Neural cell (in vitro differentiated cells): ENCODE measurements around the gene FBLIM1. TPM values are rescaled to one million over a fixed set of nuclear protein-coding genes. Genes with fewer than 3 reads are reported as not detected.

ENCODE experiments used
- H2AFZ ChIP-seq: fragments of 200-600, 300-800 bp; sonication (generic), shearing (Covaris generic); 2 replicates; pipeline ENCODE4 v1.6.0; 2014; ENCODE audit warnings: low read depth, mild to moderate bottlenecking, antibody characterized with exemption, low read length, moderate library complexity
- H3F3A ChIP-seq: fragments of 200-600 bp; shearing (Covaris generic); 2 replicates; pipeline ENCODE4 v1.6.1; 2016; ENCODE audit warnings: mild to moderate bottlenecking, moderate library complexity, mixed read lengths, antibody characterized with exemption, low read length; ENCODE audit not compliant: insufficient read depth, poor library complexity, severe bottlenecking
- H3K27ac ChIP-seq: fragments of 200-600, 300-800 bp; sonication (generic), shearing (Covaris generic); 2 replicates; pipeline ENCODE4 v1.5.1; 2014; ENCODE audit warnings: mild to moderate bottlenecking, low read length, moderate library complexity
- H3K27me3 ChIP-seq: fragments of 300-800, 200-600 bp; sonication (generic), shearing (Covaris generic); 2 replicates; pipeline ENCODE4 v1.6.0; 2014; ENCODE audit warnings: mild to moderate bottlenecking, low read depth, low read length, moderate library complexity; ENCODE audit not compliant: insufficient read depth
- H3K36me3 ChIP-seq: fragments of 300-800, 200-600 bp; sonication (generic), shearing (Covaris generic); 2 replicates; pipeline ENCODE4 v1.5.1; 2014; ENCODE audit warnings: mild to moderate bottlenecking, antibody characterized with exemption, low read length, moderate library complexity; ENCODE audit not compliant: insufficient read depth
- H3K4me2 ChIP-seq: fragments of 300-800, 200-600 bp; sonication (generic), shearing (Covaris generic); 2 replicates; pipeline ENCODE4 v1.6.0; 2014; ENCODE audit warnings: mild to moderate bottlenecking, low read length
- H3K4me3 ChIP-seq: fragments of 300-800, 200-600 bp; sonication (generic), shearing (Covaris generic); 2 replicates; pipeline ENCODE4 v1.5.1; 2014; ENCODE audit warnings: mild to moderate bottlenecking, low read length, moderate library complexity
- H3K79me2 ChIP-seq: fragments of 200-600 bp; shearing (Covaris generic); replicated peaks from 2 replicates; pipeline ENCODE4 v1.6.0; 2014; ENCODE audit warnings: mild to moderate bottlenecking, low read length, moderate library complexity; ENCODE audit not compliant: insufficient read depth
- H3K9ac ChIP-seq: fragments of 300-800, 200-600 bp; sonication (generic), shearing (Covaris generic); 2 replicates; pipeline ENCODE4 v1.6.1; 2016; ENCODE audit warnings: mild to moderate bottlenecking, low read length, mixed read lengths
- H3K9me2 ChIP-seq: fragments of 200-600 bp; shearing (Covaris generic); 2 replicates; pipeline ENCODE4 v1.6.1; 2016; ENCODE audit warnings: mild to moderate bottlenecking, low read length, mixed read lengths; ENCODE audit not compliant: insufficient read depth
- H3K9me3 ChIP-seq: fragments of 200-600, 300-800 bp; sonication (generic), shearing (Covaris generic); 2 replicates; pipeline ENCODE4 v1.6.1; 2016; ENCODE audit warnings: mild to moderate bottlenecking, mixed run types, low read length, moderate library complexity, mixed read lengths
- H4K20me1 ChIP-seq: fragments of 200-600 bp; shearing (Covaris generic); 2 replicates; pipeline ENCODE4 v1.6.1; 2016; ENCODE audit warnings: mild to moderate bottlenecking, mixed run types; ENCODE audit not compliant: insufficient read depth
- CTCF ChIP-seq: fragments of 450-650 bp; IDR thresholded peaks from 2 replicates; pipeline ENCODE4 v1.5.1; 2014; ENCODE audit warnings: antibody characterized with exemption, mild to moderate bottlenecking, moderate library complexity; ENCODE audit not compliant: poor library complexity, severe bottlenecking
- EP300 ChIP-seq: fragments of 450-650 bp; conservative IDR thresholded peaks from 2 replicates; pipeline ENCODE4 v1.6.1; 2014; ENCODE audit warnings: antibody characterized with exemption, mild to moderate bottlenecking, moderate library complexity; ENCODE audit not compliant: poor library complexity, severe bottlenecking
- EZH2 ChIP-seq: fragments of 200-600, 300-800 bp; shearing (Covaris generic), sonication (generic); IDR thresholded peaks from 2 replicates; pipeline ENCODE4 v1.6.1; 2014; ENCODE audit warnings: antibody characterized with exemption, low read length, borderline replicate concordance, mild to moderate bottlenecking; ENCODE audit not compliant: insufficient read depth, poor library complexity, severe bottlenecking
- MXI1 ChIP-seq: fragments of 450-650 bp; conservative IDR thresholded peaks from 2 replicates; pipeline ENCODE4 v1.6.1; 2014; ENCODE audit warnings: antibody characterized with exemption, mild to moderate bottlenecking; ENCODE audit not compliant: poor library complexity, severe bottlenecking
- POLR2AphosphoS5 ChIP-seq: IDR thresholded peaks from 2 replicates; pipeline ENCODE4 v1.6.1; 2012
- RAD21 ChIP-seq: fragments of 450-650 bp; conservative IDR thresholded peaks from 2 replicates; pipeline ENCODE4 v1.6.1; 2014; ENCODE audit warnings: antibody characterized with exemption, mild to moderate bottlenecking, moderate library complexity
- SMC3 ChIP-seq: fragments of 450-650 bp; conservative IDR thresholded peaks from 2 replicates; pipeline ENCODE4 v1.6.1; 2014; ENCODE audit warnings: antibody characterized with exemption, mild to moderate bottlenecking, moderate library complexity; ENCODE audit not compliant: poor library complexity
- TAF1 ChIP-seq: IDR thresholded peaks from 2 replicates; pipeline ENCODE4 v1.6.1; 2012; ENCODE audit warnings: low read depth
- polyA minus RNA-seq: library from RNA; depleted of rRNA, polyadenylated mRNA; stranded (reverse); fragments of >200 nt; gene quantifications from 2 replicates; pipeline ENCODE4 v1.2.3, GENCODE V29; 2014
- polyA plus RNA-seq: library from polyadenylated mRNA; depleted of rRNA; stranded (reverse); fragments of >200 nt; gene quantifications from 2 replicates; pipeline ENCODE4 v1.2.3, GENCODE V29; 2014
- TF ChIP-seq, protein P1 (sequence below): IDR thresholded peaks from 2 replicates; pipeline ENCODE4 v1.6.1; 2012; ENCODE audit warnings: borderline replicate concordance

The FBLIM1 gene
- polyA plus RNA-seq: 24.9 and 25.4 TPM in 2 replicates
- polyA minus RNA-seq: 25.3 and 30.3 TPM in 2 replicates

- H3K9ac ChIP-seq: peak within 1 kb of the TSS; percentile 85
- no peaks in the 10 kb centered on the region for H4K20me1 ChIP-seq
- H3F3A ChIP-seq: no peaks in the 10 kb centered on the region
- H3K27me3 ChIP-seq: peaks cover 15% of the 10 kb centered on the region
- no peaks in the 10 kb centered on the region for H3K36me3 ChIP-seq
- TF ChIP-seq POLR2AphosphoS5 (no peak), RAD21 (no peak), TAF1 (no peak), MXI1 (no peak), EP300 (no peak), CTCF (no peak), SMC3 (no peak), EZH2 (no peak)
- TF ChIP-seq, protein P1, sequence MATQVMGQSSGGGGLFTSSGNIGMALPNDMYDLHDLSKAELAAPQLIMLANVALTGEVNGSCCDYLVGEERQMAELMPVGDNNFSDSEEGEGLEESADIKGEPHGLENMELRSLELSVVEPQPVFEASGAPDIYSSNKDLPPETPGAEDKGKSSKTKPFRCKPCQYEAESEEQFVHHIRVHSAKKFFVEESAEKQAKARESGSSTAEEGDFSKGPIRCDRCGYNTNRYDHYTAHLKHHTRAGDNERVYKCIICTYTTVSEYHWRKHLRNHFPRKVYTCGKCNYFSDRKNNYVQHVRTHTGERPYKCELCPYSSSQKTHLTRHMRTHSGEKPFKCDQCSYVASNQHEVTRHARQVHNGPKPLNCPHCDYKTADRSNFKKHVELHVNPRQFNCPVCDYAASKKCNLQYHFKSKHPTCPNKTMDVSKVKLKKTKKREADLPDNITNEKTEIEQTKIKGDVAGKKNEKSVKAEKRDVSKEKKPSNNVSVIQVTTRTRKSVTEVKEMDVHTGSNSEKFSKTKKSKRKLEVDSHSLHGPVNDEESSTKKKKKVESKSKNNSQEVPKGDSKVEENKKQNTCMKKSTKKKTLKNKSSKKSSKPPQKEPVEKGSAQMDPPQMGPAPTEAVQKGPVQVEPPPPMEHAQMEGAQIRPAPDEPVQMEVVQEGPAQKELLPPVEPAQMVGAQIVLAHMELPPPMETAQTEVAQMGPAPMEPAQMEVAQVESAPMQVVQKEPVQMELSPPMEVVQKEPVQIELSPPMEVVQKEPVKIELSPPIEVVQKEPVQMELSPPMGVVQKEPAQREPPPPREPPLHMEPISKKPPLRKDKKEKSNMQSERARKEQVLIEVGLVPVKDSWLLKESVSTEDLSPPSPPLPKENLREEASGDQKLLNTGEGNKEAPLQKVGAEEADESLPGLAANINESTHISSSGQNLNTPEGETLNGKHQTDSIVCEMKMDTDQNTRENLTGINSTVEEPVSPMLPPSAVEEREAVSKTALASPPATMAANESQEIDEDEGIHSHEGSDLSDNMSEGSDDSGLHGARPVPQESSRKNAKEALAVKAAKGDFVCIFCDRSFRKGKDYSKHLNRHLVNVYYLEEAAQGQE: no peak
- H3K79me2 ChIP-seq: peaks cover 6% of the 10 kb centered on the region
- H3K27ac ChIP-seq: peak within 1 kb of the TSS; percentile 31
- peak within 1 kb of the TSS; percentile 61 for H3K4me2 ChIP-seq
- no peaks in the 10 kb centered on the region for H3K9me2 ChIP-seq
- H2AFZ ChIP-seq: peak within 1 kb of the TSS; percentile 8
- H3K4me3 ChIP-seq: peak within 1 kb of the TSS; percentile 84
- no peaks in the 10 kb centered on the region for H3K9me3 ChIP-seq
Measured at GRCh38 chr1:15758343-15758931, at the start of gene FBLIM1. Gene FBLIM1, plus strand, starts transcription at chr1:15758795. Its CDS starts 6,189 bp downstream, at chr1:15764984.

DNA sequence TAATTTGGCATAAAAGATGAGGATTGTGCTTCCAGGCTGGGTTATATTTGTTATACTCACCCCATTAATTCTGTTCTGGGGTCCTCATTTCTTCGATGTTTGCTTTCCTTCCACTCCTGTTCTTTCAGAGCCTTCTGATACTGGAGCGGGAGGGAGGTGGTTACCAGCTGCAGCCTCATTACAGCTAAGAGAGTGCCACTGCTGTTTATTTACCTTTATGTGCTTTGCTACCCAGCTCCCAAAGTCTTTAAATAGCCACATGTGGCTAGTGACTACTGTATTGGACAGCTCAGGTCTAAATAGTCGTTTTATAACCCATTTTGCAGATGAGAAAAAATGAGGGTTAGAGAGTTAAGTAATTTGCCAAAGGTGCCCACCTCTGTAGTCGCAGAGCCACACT is 49.4 kb upstream of the FBLIM1 start:
- H3F3A ChIP-seq: no peaks in the 10 kb centered on the region
- no peaks in the 10 kb centered on the region for H3K36me3 ChIP-seq
- H3K79me2 ChIP-seq: no peaks in the 10 kb centered on the region
- no peak overlapping the region for H3K4me2 ChIP-seq
- H3K27me3 ChIP-seq: no peaks in the 10 kb centered on the region
- no peak overlapping the region for H3K4me3 ChIP-seq
- no peaks in the 10 kb centered on the region for H3K9me3 ChIP-seq
- H3K27ac ChIP-seq: no peak overlapping the region
- H3K9me2 ChIP-seq: no peaks in the 10 kb centered on the region
- H3K9ac ChIP-seq: no peak overlapping the region
- H4K20me1 ChIP-seq: no peaks in the 10 kb centered on the region
- TF ChIP-seq CTCF (no peak), EP300 (no peak), SMC3 (no peak)
- no peak overlapping the region for H2AFZ ChIP-seq
